Measurements from ENCODE around the gene ACTMAP. TPM values are rescaled to one million over a fixed set of nuclear protein-coding genes. Genes with fewer than 3 reads are reported as not detected.

The ACTMAP gene
- total RNA-seq, 1 donor from 2014 or later: 2.2 TPM

- H3K4me3 ChIP-seq: peak overlapping the region in 1 of 2 donors; percentile 21
- DNase-seq (ENCODE audit: extremely low spot score in 2 of 2): no peak
- intact Hi-C loops (cut with DNase I): loop anchor here (10.0 kb wide), 1 partner anchor 50 kb away; no protein-coding TSS in a partner anchor
- peak overlapping the region; percentile 20 for H3K27ac ChIP-seq
- TF ChIP-seq POLR2A (IDR thresholded peaks at IDR 0.05) (no peak), POLR2AphosphoS5 (IDR thresholded peaks at IDR 0.05; ENCODE audit: insufficient read depth in 1 of 2, low read depth in 1 of 2) (no peak)
- no peaks in the 10 kb centered on the region for H3K27me3 ChIP-seq
- peaks cover 57% of the 10 kb centered on the region for H3K4me1 ChIP-seq
- H3K36me3 ChIP-seq: peaks cover 0 to 45% of the 10 kb centered on the region in 2 donors
- no peaks in the 10 kb centered on the region for H3K9me3 ChIP-seq
These were observed 4.5 kb upstream of the ACTMAP start for GRCh38 chr19:40754611-40755247.

GRCh38 chr19:40752257-40752781, 2.0 kb upstream of the ACTMAP start:
- H3K27ac ChIP-seq: peak overlapping the region; percentile 91
- H3K27me3 ChIP-seq: no peaks in the 10 kb centered on the region
- no peak for TF ChIP-seq CTCF (IDR thresholded peaks at IDR 0.05)
- TF ChIP-seq POLR2A (IDR thresholded peaks at IDR 0.05): no peak
- no peak for TF ChIP-seq POLR2AphosphoS5 (IDR thresholded peaks at IDR 0.05; ENCODE audit: insufficient read depth in 1 of 2, low read depth in 1 of 2)
- peaks cover 65% of the 10 kb centered on the region for H3K4me1 ChIP-seq
- intact Hi-C loops (cut with DNase I): loop anchor here (10.0 kb wide), 1 partner anchor 52 kb away; no protein-coding TSS in a partner anchor
- H3K36me3 ChIP-seq: peaks cover 0 to 21% of the 10 kb centered on the region in 2 donors
- no peaks in the 10 kb centered on the region for H3K9me3 ChIP-seq
- DNase-seq (ENCODE audit: extremely low spot score in 2 of 2): no peak
- peak overlapping the region; percentile 68 to 73 for H3K4me3 ChIP-seq

- intact Hi-C loops (cut with DNase I): loop anchor here (10.0 kb wide), 1 partner anchor 54 kb away; no protein-coding TSS in a partner anchor
- peak within 1 kb of the TSS; percentile 92 for H3K27ac ChIP-seq
- peak; percentile 98 to 99 for DNase-seq (ENCODE audit: extremely low spot score in 2 of 2)
- H3K9me3 ChIP-seq: no peaks in the 10 kb centered on the region
- H3K4me3 ChIP-seq: peak within 1 kb of the TSS; percentile 68 to 73
- peak in 1 of 3 experiments; percentile 13 for TF ChIP-seq CTCF (IDR thresholded peaks at IDR 0.05)
- peak in 1 of 2 donors; percentile 89 for TF ChIP-seq POLR2A (IDR thresholded peaks at IDR 0.05)
- peak; percentile 82 to 91 for TF ChIP-seq POLR2AphosphoS5 (IDR thresholded peaks at IDR 0.05; ENCODE audit: insufficient read depth in 1 of 2, low read depth in 1 of 2)
- no peaks in the 10 kb centered on the region for H3K27me3 ChIP-seq
- peaks cover 0 to 9% of the 10 kb centered on the region in 2 donors for H3K36me3 ChIP-seq
- peaks cover 53% of the 10 kb centered on the region for H3K4me1 ChIP-seq
These were observed 729 bp upstream of the ACTMAP start, which contains the start of gene SNRPA for GRCh38 chr19:40750874-40751537. Gene SNRPA, plus strand, starts transcription at chr19:40751203. Its CDS starts 206 bp downstream, at chr19:40751409.

GRCh38 chr19:40747536-40747935, 2.7 kb downstream of the ACTMAP start:
- no peak overlapping the region for H3K27ac ChIP-seq

GRCh38 chr19:40745402-40745780, 4.9 kb downstream of the ACTMAP start:
- Histone ChIP-seq H3K4me1 (peaks cover 24% of the 10 kb centered on the region), H3K27ac (peak overlapping the region; percentile 45), H3K36me3 (peaks cover 0 to under 1% of the 10 kb centered on the region in 2 donors), H3K4me3 (no peak overlapping the region), H3K9me3 (no peaks in the 10 kb centered on the region), H3K27me3 (no peaks in the 10 kb centered on the region)
- intact Hi-C loops (cut with DNase I): no loop called here
- DNase-seq (ENCODE audit: extremely low spot score in 2 of 2): no peak
- no peak for TF ChIP-seq CTCF (IDR thresholded peaks at IDR 0.05)
- no peak for TF ChIP-seq POLR2A (IDR thresholded peaks at IDR 0.05)
- TF ChIP-seq POLR2AphosphoS5 (IDR thresholded peaks at IDR 0.05; ENCODE audit: insufficient read depth in 1 of 2, low read depth in 1 of 2): no peak

More at GRCh38 chr19:40747536-40747935, 2.7 kb downstream of the ACTMAP start:
- no peak overlapping the region for H3K4me3 ChIP-seq
- no peak for TF ChIP-seq POLR2AphosphoS5 (IDR thresholded peaks at IDR 0.05; ENCODE audit: insufficient read depth in 1 of 2, low read depth in 1 of 2)
- intact Hi-C loops (cut with DNase I): no loop called here
- DNase-seq (ENCODE audit: extremely low spot score in 2 of 2): no peak
- H3K27me3 ChIP-seq: no peaks in the 10 kb centered on the region
- no peaks in the 10 kb centered on the region for H3K36me3 ChIP-seq
- H3K4me1 ChIP-seq: peaks cover 20% of the 10 kb centered on the region
- no peaks in the 10 kb centered on the region for H3K9me3 ChIP-seq

Data from vagina (tissue), 2 donors.